Measurements from ENCODE around the gene ADAMTS2. TPM values are rescaled to one million over a fixed set of nuclear protein-coding genes. Genes with fewer than 3 reads are reported as not detected.

The ADAMTS2 gene
- total and polyA plus RNA-seq, 2 of the 4 experiments (the other 2 are of a cell fraction), result 19.0 to 58.8 TPM

DNA sequence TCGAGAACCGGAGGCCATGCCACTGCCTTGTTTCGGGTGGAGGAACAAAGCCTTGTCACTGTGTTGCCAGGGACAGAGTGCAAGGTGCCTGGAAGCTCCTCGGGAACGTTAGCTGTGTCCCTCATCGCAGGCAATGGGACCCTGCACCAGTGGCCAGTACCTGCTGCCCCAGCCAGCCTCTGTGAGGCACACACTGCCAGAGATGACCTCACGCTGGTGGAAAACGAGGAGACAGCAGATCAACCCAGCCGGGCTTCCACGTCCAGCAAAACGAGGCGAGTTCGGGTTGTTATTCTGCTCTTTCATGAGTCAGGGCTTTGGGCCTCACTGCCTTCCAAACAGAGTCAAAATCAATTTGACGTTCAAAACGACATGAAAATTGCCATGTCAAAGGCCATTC lies 104.1 kb downstream of the ADAMTS2 start:
- dilution Hi-C loops (cut with HindIII; ENCODE audit: low sequenced_read_pairs, unreplicated experiment) (no loop called here), intact Hi-C loops (cut with micrococcal nuclease) (no loop called here), in situ Hi-C loops (cut with MboI; ENCODE audit: low sequenced_read_pairs) (no loop called here)
- Histone ChIP-seq H3K27me3 (ENCODE audit: control insufficient read depth, insufficient read depth, low read length) (no peaks in the 10 kb centered on the region), H3K14ac (replicated peaks; ENCODE audit: low read depth, low read length) (no peak overlapping the region), H2BK15ac (ENCODE audit: low read depth, low read length) (no peak overlapping the region), H3K9me3 (ENCODE audit: control insufficient read depth, insufficient read depth, low read length) (peaks cover 5% of the 10 kb centered on the region; the same call in 1 of the 2 replicates), H2AFZ (replicated peaks; ENCODE audit: low read length, poor library complexity) (no peak overlapping the region), H3K4me1 (ENCODE audit: control insufficient read depth, insufficient read depth, low read length) (peaks cover 3% of the 10 kb centered on the region), H2BK20ac (ENCODE audit: low read depth, low read length) (no peak overlapping the region), H3K9me1 (ENCODE audit: insufficient read depth, low read length) (no peaks in the 10 kb centered on the region; the same call in 1 of the 2 replicates), H4K5ac (ENCODE audit: low read depth, low read length) (no peak overlapping the region), H4K91ac (ENCODE audit: insufficient read depth, low read depth, low read length) (no peak overlapping the region), H2BK5ac (ENCODE audit: low read depth, low read length, poor library complexity, severe bottlenecking) (no peak overlapping the region), H3K23ac (ENCODE audit: low read depth, low read length) (no peak overlapping the region), H4K20me1 (ENCODE audit: insufficient read depth, low read length) (peaks cover 5% of the 10 kb centered on the region; the same call in 1 of the 2 replicates), H3K4ac (ENCODE audit: low read depth, low read length) (no peak overlapping the region), H2AK5ac (ENCODE audit: low read depth, low read length) (no peak overlapping the region), H3K9ac (ENCODE audit: low read depth, low read length) (no peak overlapping the region), H3K56ac (ENCODE audit: extremely low read depth, insufficient read depth, low read length) (no peak overlapping the region), H3K79me1 (ENCODE audit: low read depth in 1 of 2, low read length in 2 of 2) (peaks cover 37 to 53% of the 10 kb centered on the region in 2 experiments), H2AK9ac (replicated peaks; ENCODE audit: low read depth, low read length, poor library complexity) (peak overlapping the region; percentile 33), H4K8ac (ENCODE audit: low read depth in 2 of 2, low read length in 2 of 2) (no peak overlapping the region), H2BK120ac (ENCODE audit: low read depth, low read length) (no peak overlapping the region), H3K4me3 (ENCODE audit: insufficient read depth, low read depth, low read length) (no peak overlapping the region), H3K27ac (ENCODE audit: insufficient read depth, low read length) (no peak overlapping the region), H3K4me2 (ENCODE audit: low read depth, low read length) (no peak overlapping the region), H3K18ac (ENCODE audit: low read depth, low read length) (no peak overlapping the region), H3K36me3 (ENCODE audit: control insufficient read depth, insufficient read depth, low read length) (peaks cover 7% of the 10 kb centered on the region; the same call in 1 of the 2 replicates)
- 88% methylated on average over 10 of the region's 15 CpGs; no CpG with 5 or more reads in 1 of the 2 experiments for WGBS, 2 experiments (ENCODE audit: extremely low coverage in 2 of 2, insufficient read length in 1 of 2)
- TF ChIP-seq CEBPB (IDR thresholded peaks at IDR 0.05; ENCODE audit: low read depth, low read length), result no peak
- no peak for TF ChIP-seq FOS (IDR thresholded peaks at IDR 0.05; ENCODE audit: low read depth, low read length)
- no peak for TF ChIP-seq MXI1 (IDR thresholded peaks at IDR 0.05; ENCODE audit: borderline replicate concordance, low read depth, low read length)
- no peak for TF ChIP-seq SMC3 (IDR thresholded peaks at IDR 0.05; ENCODE audit: low read depth, low read length)
- no peak for TF ChIP-seq CTCF (conservative IDR thresholded peaks at IDR 0.05; ENCODE audit: low read depth, low read length)
- DNase-seq (no peak), ATAC-seq (ENCODE audit: low read depth) (no peak)
- BruUV-seq (replicated peaks), result no TSS peak
- CTCF ChIA-PET, result no interaction called here
- POLR2A ChIA-PET (ENCODE audit: unreplicated experiment), result no interaction called here
